WTC11 (cell line): Measurements from ENCODE around the gene OR52E2. TPM values are rescaled to one million over a fixed set of nuclear protein-coding genes. Genes with fewer than 3 reads are reported as not detected.

Source experiments
- ATAC-seq: fragments of 200-7000 bp; cut with Tn5 transposase; 2 replicates; pipeline ENCODE4 v1.10.0; 2021; ENCODE audit warnings: mild to moderate bottlenecking, moderate library complexity
- CTCF ChIA-PET: fragments of 300-600 bp; sonication (Branson Sonifier 250); formaldehyde crosslinking; loops from one replicate; lab custom pipeline; 2021; ENCODE audit warnings: antibody characterized with exemption; lab: Charles Lee
- POLR2A ChIA-PET: fragments of 350-600 bp; sonication (Branson Sonifier 250); formaldehyde crosslinking; loops from one replicate; lab custom pipeline; 2021; ENCODE audit warnings: antibody characterized with exemption; lab: Charles Lee
- DNase-seq: peaks from one replicate; pipeline ENCODE4 v3.0.0; 2021; ENCODE audit warnings: low spot score
- H3K27ac Mint-ChIP-seq: 2 replicates; pipeline ENCODE4 v1.8.0; 2021; ENCODE audit warnings: mixed read lengths
- H3K27me3 Mint-ChIP-seq: 2 replicates; pipeline ENCODE4 v1.8.0; 2021; ENCODE audit warnings: low read depth, mild to moderate bottlenecking, moderate library complexity, mixed read lengths
- H3K36me3 Mint-ChIP-seq: 2 replicates; pipeline ENCODE4 v1.8.0; 2021; ENCODE audit warnings: mixed read lengths
- H3K4me1 Mint-ChIP-seq: 2 replicates; pipeline ENCODE4 v1.8.0; 2022; ENCODE audit warnings: mixed read lengths
- H3K4me3 Mint-ChIP-seq: 2 replicates; pipeline ENCODE4 v1.8.0; 2021; ENCODE audit warnings: mild to moderate bottlenecking, moderate library complexity, mixed read lengths
- H3K9me3 Mint-ChIP-seq: 2 replicates; pipeline ENCODE4 v1.8.0; 2021; ENCODE audit warnings: mixed read lengths
- ATF2 ChIP-seq: sonication (generic); formaldehyde crosslinking; IDR thresholded peaks from 2 replicates; pipeline ENCODE4 v1.8.1; 2022; ENCODE audit warnings: low read depth, missing genetic modification reagents, borderline replicate concordance
- CTCF ChIP-seq: fragments of 200-600 bp; IDR thresholded peaks from 2 replicates; pipeline ENCODE4 v1.8.0; 2022; ENCODE audit warnings: antibody characterized with exemption
- ELF4 ChIP-seq: sonication (generic); formaldehyde crosslinking; IDR thresholded peaks from 2 replicates; pipeline ENCODE4 v1.8.1; 2022; ENCODE audit warnings: low read depth, mild to moderate bottlenecking, moderate library complexity, missing genetic modification reagents
- FOXP1 ChIP-seq: sonication (generic); formaldehyde crosslinking; IDR thresholded peaks from 2 replicates; pipeline ENCODE4 v1.8.0; 2022; ENCODE audit warnings: missing genetic modification reagents, mild to moderate bottlenecking, moderate library complexity, borderline replicate concordance
- FOXP4 ChIP-seq: sonication (generic); formaldehyde crosslinking; IDR thresholded peaks from 2 replicates; pipeline ENCODE4 v1.8.0; 2022; ENCODE audit warnings: mild to moderate bottlenecking, missing genetic modification reagents
- GRHL2 ChIP-seq: fragments of 250-450 bp; sonication (Bioruptor Pico); IDR thresholded peaks from 2 replicates; pipeline ENCODE4 v1.8.0; 2022; ENCODE audit warnings: mild to moderate bottlenecking, moderate library complexity; ENCODE audit not compliant: insufficient replicate concordance, severe bottlenecking
- IRF2 ChIP-seq: sonication (generic); formaldehyde crosslinking; IDR thresholded peaks from 2 replicates; pipeline ENCODE4 v1.8.0; 2022; ENCODE audit warnings: low read depth, missing genetic modification reagents, borderline replicate concordance
- MAX ChIP-seq: sonication (generic); formaldehyde crosslinking; IDR thresholded peaks from 2 replicates; pipeline ENCODE4 v1.8.0; 2022; ENCODE audit warnings: mild to moderate bottlenecking, missing genetic modification reagents
- NFYB ChIP-seq: sonication (generic); formaldehyde crosslinking; conservative IDR thresholded peaks from 2 replicates; pipeline ENCODE4 v1.8.0; 2022; ENCODE audit warnings: low read depth, missing genetic modification reagents
- PRRX2 ChIP-seq: fragments of 250-450 bp; sonication (Bioruptor Pico); IDR thresholded peaks from 2 replicates; pipeline ENCODE4 v1.8.0; 2021; ENCODE audit warnings: mild to moderate bottlenecking
- RELA ChIP-seq: sonication (generic); formaldehyde crosslinking; IDR thresholded peaks from 2 replicates; pipeline ENCODE4 v1.8.1; 2022; ENCODE audit warnings: missing genetic modification reagents, mild to moderate bottlenecking, borderline replicate concordance
- SMAD3 ChIP-seq: sonication (generic); formaldehyde crosslinking; IDR thresholded peaks from 2 replicates; pipeline ENCODE4 v1.8.0; 2022; ENCODE audit warnings: missing genetic modification reagents, mild to moderate bottlenecking, borderline replicate concordance
- SMAD4 ChIP-seq: sonication (generic); formaldehyde crosslinking; IDR thresholded peaks from 2 replicates; pipeline ENCODE4 v1.8.0; 2022; ENCODE audit warnings: mild to moderate bottlenecking, missing genetic modification reagents
- SP1 ChIP-seq: sonication (generic); formaldehyde crosslinking; conservative IDR thresholded peaks from 2 replicates; pipeline ENCODE4 v1.8.1; 2022; ENCODE audit warnings: missing genetic modification reagents
- STAT6 ChIP-seq: sonication (generic); formaldehyde crosslinking; conservative IDR thresholded peaks from 2 replicates; pipeline ENCODE4 v1.8.1; 2023; ENCODE audit warnings: mild to moderate bottlenecking, low read depth, missing genetic modification reagents, moderate library complexity
- USF1 ChIP-seq: sonication (generic); formaldehyde crosslinking; IDR thresholded peaks from 2 replicates; pipeline ENCODE4 v1.8.0; 2022; ENCODE audit warnings: mild to moderate bottlenecking, missing genetic modification reagents
- ZNF121 ChIP-seq: sonication (generic); formaldehyde crosslinking; IDR thresholded peaks from 2 replicates; pipeline ENCODE4 v1.8.0; 2023; ENCODE audit warnings: missing genetic modification reagents
- ZNF232 ChIP-seq: sonication (generic); formaldehyde crosslinking; IDR thresholded peaks from 2 replicates; pipeline ENCODE4 v1.8.0; 2022; ENCODE audit warnings: mild to moderate bottlenecking, missing genetic modification reagents
- ZNF416 ChIP-seq: fragments of 250-450 bp; sonication (Bioruptor Pico); IDR thresholded peaks from 2 replicates; pipeline ENCODE4 v1.9.0; 2021; ENCODE audit warnings: mild to moderate bottlenecking, inconsistent platforms
- total RNA-seq: library from RNA; stranded (reverse); gene quantifications from 3 replicates; pipeline ENCODE4 v1.2.3, GENCODE V29; 2021

Gene OR52E2
- total RNA-seq, 1 experiment from 2014 or later, result not detected

- no peak for TF ChIP-seq STAT6
- no peak for TF ChIP-seq FOXP1 (CRISPR knock-in tag)
- no peak for TF ChIP-seq ZNF416 (CRISPR knock-in tag)
- TF ChIP-seq ELF4 (CRISPR knock-in tag), result no peak
- no peak for TF ChIP-seq CTCF
- no peak for TF ChIP-seq SMAD3
- TF ChIP-seq ZNF232, result no peak
- TF ChIP-seq PRRX2 (CRISPR knock-in tag), result no peak
- TF ChIP-seq USF1 (CRISPR knock-in tag), result no peak
- TF ChIP-seq, all 79 proteins: peak for 0
These were observed 21.5 kb downstream of the OR52E2 start (continued) for GRCh38 chr11:5037926-5038325.

GRCh38 chr11:5036669-5037068, 22.8 kb downstream of the OR52E2 start:
- TF ChIP-seq IRF2, result no peak
- TF ChIP-seq RELA (CRISPR knock-in tag), result no peak
- TF ChIP-seq ATF2 (CRISPR knock-in tag), result no peak
- no peak for TF ChIP-seq SMAD4 (CRISPR knock-in tag)
- no peak for TF ChIP-seq FOXP4 (CRISPR knock-in tag)
- TF ChIP-seq NFYB (CRISPR knock-in tag), result no peak
- TF ChIP-seq ZNF121 (CRISPR knock-in tag), result no peak
- no peak for TF ChIP-seq CTCF
- no peak for TF ChIP-seq MAX (CRISPR knock-in tag)
- TF ChIP-seq SP1 (CRISPR knock-in tag), result no peak
- no peak for TF ChIP-seq ELF4 (CRISPR knock-in tag)
- TF ChIP-seq GRHL2 (CRISPR knock-in tag), result no peak
- ChIA-PET CTCF (no interaction called here), POLR2A (no interaction called here)
- DNase-seq, result no peak
- H3K36me3 Mint-ChIP-seq, result no peaks in the 10 kb centered on the region
- H3K4me1 Mint-ChIP-seq, result no peaks in the 10 kb centered on the region
- H3K4me3 Mint-ChIP-seq, result no peak overlapping the region
- H3K27ac Mint-ChIP-seq, result no peak overlapping the region
- no peaks in the 10 kb centered on the region for H3K27me3 Mint-ChIP-seq
- no peaks in the 10 kb centered on the region for H3K9me3 Mint-ChIP-seq
- ATAC-seq, result no peak
